ENCODE data around the gene USP44.

DNA sequence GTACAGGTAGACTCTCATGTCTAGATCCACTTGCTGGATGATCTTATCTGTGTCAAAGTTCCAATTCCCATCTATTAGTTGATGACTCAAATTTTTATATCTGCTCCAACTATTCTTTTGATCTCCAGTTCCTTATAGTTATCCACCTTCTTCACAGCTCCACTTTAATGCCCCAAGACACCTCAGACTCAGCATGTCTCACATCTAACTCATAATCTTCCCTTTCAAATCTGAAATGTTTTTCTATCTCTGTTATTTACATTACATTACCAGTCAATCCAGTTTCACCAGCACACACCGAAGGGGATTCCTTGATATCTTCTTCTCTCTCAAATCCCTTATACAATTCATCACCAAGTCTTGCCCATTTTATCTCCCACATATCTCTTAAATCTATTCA is 81.0 kb downstream of the USP44 start:
- TF ChIP-seq ZFP3 (CRISPR knock-in tag; IDR thresholded peaks at IDR 0.05) (no peak), ZC3H10 (CRISPR knock-in tag; IDR thresholded peaks at IDR 0.05) (no peak), OSR1 (CRISPR knock-in tag; IDR thresholded peaks at IDR 0.05) (no peak), TSHZ2 (CRISPR knock-in tag; IDR thresholded peaks at IDR 0.05) (no peak), PATZ1 (CRISPR knock-in tag; IDR thresholded peaks at IDR 0.05; ENCODE audit: borderline replicate concordance) (no peak), RARB (CRISPR knock-in tag; IDR thresholded peaks at IDR 0.05) (no peak)

All from SK-N-SH treated with all-trans-retinoic acid at 6 μM for 48 hours (cell line).